Omental fat pad (tissue), 4 donors: ENCODE results near the gene DUS1L. TPM values are rescaled to one million over a fixed set of nuclear protein-coding genes. Genes with fewer than 3 reads are reported as not detected.

Experiments used
- ATAC-seq: fragments of 150-250 bp; one replicate; pipeline ENCODE4 v1.9.1; 2016; ENCODE audit warnings: mild to moderate bottlenecking, moderate library complexity; ENCODE audit not compliant: low FRiP score
- DNase-seq: peaks from one replicate; pipeline ENCODE4 v3.0.0-alpha.2; 2019; ENCODE audit warnings: low spot score
- total RNA-seq, 4 donors: library from RNA; depleted of rRNA; stranded (reverse); fragments of >200 nt; gene quantifications; one replicate each; pipeline ENCODE4 v1.1.0, GENCODE V29; 2016
- TF ChIP-seq, protein P1 (sequence below), 3 donors: fragments of 450-650 bp; IDR thresholded peaks; one replicate each; pipeline ENCODE4 v1.5.1; 2016 to 2017; ENCODE audit warnings: antibody characterized with exemption in 3 of 3, mild to moderate bottlenecking in 3 of 3, moderate library complexity in 2 of 3

The DUS1L gene
- total RNA-seq, 4 donors from 2014 or later: 58.1 to 90.3 (median 85.7) TPM

DNA sequence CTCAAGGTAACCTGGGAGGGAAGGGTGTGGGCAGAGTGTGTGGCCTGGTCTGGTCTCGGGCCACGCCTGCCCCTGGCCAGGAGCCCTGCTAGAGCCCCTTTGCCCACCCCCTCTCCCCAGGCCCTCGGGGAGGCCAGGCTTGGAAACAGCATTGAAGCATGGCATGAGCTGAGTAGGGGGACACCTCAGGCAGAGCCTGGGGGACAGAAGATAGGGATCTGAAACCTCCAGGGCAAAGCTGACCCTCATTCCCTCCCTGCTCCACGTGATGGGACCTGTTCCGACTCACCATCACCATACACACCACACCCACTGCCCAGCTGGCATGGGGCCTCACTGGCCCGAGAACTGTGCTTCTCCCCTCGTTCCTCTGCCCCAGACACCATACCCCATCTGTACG lies 16.5 kb downstream of the DUS1L start:
- ATAC-seq (no peak), DNase-seq (no peak)
- TF ChIP-seq, protein P1, sequence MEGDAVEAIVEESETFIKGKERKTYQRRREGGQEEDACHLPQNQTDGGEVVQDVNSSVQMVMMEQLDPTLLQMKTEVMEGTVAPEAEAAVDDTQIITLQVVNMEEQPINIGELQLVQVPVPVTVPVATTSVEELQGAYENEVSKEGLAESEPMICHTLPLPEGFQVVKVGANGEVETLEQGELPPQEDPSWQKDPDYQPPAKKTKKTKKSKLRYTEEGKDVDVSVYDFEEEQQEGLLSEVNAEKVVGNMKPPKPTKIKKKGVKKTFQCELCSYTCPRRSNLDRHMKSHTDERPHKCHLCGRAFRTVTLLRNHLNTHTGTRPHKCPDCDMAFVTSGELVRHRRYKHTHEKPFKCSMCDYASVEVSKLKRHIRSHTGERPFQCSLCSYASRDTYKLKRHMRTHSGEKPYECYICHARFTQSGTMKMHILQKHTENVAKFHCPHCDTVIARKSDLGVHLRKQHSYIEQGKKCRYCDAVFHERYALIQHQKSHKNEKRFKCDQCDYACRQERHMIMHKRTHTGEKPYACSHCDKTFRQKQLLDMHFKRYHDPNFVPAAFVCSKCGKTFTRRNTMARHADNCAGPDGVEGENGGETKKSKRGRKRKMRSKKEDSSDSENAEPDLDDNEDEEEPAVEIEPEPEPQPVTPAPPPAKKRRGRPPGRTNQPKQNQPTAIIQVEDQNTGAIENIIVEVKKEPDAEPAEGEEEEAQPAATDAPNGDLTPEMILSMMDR (IDR thresholded peaks at IDR 0.05): no peak

DNA sequence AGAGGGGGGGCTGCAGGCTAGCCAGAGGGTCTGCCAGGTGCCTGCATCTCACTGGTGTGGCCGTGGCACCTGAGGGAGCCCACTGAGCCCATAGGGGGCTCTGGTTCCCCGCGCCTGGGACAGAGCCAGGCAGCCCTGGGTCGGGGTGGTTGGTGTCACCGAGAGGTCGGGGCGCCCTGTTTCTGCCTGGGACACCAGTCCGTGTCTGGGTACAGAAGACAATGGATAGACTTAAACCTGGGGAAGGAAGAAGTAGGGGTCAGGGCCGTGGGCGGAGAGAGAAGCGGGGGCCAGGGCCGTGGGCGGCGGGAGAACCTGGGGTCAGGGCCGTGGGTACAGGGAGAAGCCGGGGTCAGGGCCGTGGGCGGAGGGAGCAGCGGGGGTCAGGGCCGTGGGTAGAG lies 17.0 kb downstream of the DUS1L start:
- DNase-seq (no peak), ATAC-seq (no peak)
- TF ChIP-seq, protein P1 (IDR thresholded peaks at IDR 0.05): no peak

DNA sequence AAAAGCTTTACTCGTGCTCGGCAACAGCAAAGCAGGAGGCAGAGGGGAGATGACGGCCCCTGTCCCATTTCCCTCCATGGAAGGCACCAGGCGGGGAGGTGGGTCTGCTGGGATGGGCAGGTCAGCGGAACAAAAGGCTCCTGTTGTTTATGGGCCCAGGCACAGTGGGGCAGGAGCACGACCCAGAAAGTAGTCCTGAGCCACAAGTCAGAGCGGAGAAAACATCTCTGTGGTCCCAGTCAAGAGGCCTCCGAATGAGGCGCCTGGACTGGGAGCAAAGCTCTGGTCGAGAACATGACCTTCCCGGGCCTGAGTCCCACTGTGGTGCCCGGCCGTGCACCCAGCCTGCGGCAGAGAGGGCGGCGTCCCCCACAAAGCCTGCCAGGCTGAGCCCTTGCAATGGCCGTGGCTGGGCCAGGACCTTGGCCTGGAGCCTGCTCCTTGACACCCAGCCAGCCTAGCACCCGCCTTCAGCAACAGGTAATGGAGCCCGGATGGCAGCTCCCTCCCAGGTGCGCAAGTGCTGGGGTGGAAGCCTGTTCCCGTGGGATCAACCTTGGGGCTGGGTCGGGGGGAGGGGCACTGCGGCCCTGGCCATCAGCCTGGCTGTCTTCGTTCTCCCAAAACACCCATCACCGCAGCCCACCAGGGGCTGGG lies 17.6 kb downstream of the DUS1L start:
- DNase-seq: no peak
- ATAC-seq: no peak
- TF ChIP-seq, protein P1 (IDR thresholded peaks at IDR 0.05): no peak

DNA sequence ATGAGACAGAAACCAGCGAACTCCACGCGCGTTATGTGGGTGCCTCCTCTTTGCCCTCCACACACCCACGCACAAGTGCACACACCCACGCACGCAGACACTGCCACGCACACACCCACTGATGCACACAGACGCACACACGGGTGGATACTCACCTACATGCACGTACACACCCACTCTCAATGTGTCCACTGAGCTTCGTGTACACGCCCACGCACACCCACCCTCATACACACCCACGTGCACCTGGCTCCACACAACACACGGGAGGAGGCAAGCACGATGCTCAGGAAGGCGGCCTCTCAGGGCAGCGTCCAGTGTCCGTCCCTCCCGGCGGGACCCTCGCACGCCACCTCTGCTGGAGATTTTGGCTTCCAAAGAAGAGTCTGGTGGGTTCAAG lies 18.2 kb downstream of the DUS1L start:
- DNase-seq: no peak
- ATAC-seq: no peak
- TF ChIP-seq, protein P1 (IDR thresholded peaks at IDR 0.05): no peak

DNA sequence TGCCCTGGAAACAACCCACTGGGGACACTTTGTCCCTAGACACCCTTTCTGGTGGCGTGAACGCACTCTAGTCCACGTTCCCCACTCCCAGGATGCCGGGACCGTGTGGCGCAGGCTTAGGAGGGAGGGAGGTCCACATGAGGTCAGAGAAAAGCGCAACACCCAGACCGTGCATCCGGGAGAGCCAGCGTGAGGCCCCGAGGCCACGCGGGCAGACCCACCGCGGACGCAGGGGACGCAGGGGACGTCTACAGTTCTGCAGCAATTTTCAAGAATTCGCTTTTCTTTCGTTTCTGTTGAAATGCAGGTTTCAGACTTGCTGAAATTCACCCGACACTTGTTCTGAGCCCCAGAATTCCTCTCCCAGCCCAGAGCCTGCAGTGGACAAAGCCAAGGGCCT lies 18.7 kb downstream of the DUS1L start:
- TF ChIP-seq, protein P1 (IDR thresholded peaks at IDR 0.05): no peak
- no peak for ATAC-seq
- no peak for DNase-seq

DNA sequence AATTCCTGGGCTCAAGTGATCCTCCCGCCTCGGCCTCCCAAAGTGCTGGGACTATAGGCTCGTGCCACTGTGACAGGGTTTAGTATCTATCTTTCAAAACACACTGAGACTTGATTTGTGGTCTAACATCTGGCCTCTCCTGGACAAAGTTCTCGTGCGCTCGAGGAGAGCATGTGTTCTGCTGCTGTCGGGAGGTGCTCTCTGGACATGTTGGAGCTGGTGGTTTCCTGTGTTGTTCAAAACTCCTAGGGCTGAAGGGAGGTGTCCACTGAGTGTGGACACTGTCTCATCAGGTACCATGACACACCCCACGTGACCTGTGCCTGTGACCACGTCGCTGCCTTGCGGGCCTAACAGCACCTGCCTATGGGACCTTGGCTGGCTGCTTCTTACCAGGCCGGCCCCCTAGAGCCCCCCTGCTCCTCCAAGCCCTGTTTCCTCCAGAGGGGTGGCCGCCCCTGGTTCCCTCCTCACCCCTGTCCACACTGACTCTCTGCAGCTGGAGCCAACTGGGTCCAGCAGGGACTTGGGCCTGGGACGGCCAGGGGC lies 19.6 kb downstream of the DUS1L start:
- ATAC-seq (no peak), DNase-seq (no peak)
- TF ChIP-seq, protein P1 (IDR thresholded peaks at IDR 0.05): no peak

DNA sequence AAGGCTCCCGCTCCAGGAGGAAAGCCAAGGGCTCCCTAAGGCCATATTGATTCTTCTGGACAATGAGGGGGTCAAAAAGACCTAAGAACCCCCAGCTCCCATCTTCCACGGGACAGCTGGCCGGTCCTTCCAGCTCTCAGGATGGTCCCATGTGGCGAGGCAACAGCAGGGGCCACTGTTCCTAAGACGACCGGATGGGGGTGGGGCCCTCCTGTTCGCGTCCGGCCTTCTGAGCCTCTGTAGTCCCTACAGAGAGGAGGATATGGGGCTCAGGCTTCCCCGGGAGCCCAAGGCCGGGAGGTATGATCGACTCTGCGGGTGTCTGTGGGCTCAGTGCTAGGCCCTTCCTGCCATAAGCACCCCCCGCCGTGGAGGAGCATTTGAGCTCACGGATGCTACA lies 22.1 kb downstream of the DUS1L start:
- no peak for DNase-seq
- ATAC-seq: no peak
- TF ChIP-seq, protein P1 (IDR thresholded peaks at IDR 0.05): no peak
